PC-9 (cell line): ENCODE data around the gene USP1. TPM values are rescaled to one million over a fixed set of nuclear protein-coding genes. Genes with fewer than 3 reads are reported as not detected.

ENCODE experiments used
- BruUV-seq: library from RNA; stranded (reverse); fragments of 400-500 nt; replicated peaks from 2 replicates; lab custom pipeline; 2021; lab: Mats Ljungman, UMichigan
- CTCF ChIA-PET: fragments of 300-600 bp; sonication (Branson Sonifier 250); formaldehyde crosslinking; loops from one replicate; lab custom pipeline; 2022; ENCODE audit warnings: antibody characterized with exemption; lab: Charles Lee
- POLR2A ChIA-PET: fragments of 300-600 bp; sonication (Branson Sonifier 250); formaldehyde crosslinking; loops from one replicate; lab custom pipeline; 2022; ENCODE audit warnings: antibody characterized with exemption; ENCODE audit not compliant: unreplicated experiment; lab: Charles Lee
- DNase-seq, 2 experiments: peaks; one replicate each; pipeline versions ENCODE4 v3.0.0 to v3.0.0-alpha.2; 2015 to 2022; ENCODE audit warnings: mixed read lengths in 1 of 2
- H2AFZ ChIP-seq: fragments of 200-600 bp; sonication (generic); 2 replicates; pipeline ENCODE4 v1.8.1; 2017; ENCODE audit warnings: antibody characterized with exemption
- H3F3A ChIP-seq: fragments of 200-600 bp; sonication (generic); 2 replicates; pipeline ENCODE4 v1.8.1; 2017; ENCODE audit warnings: antibody characterized with exemption, mild to moderate bottlenecking, low read depth; ENCODE audit not compliant: insufficient read depth
- H3K27ac ChIP-seq: fragments of 200-600 bp; sonication (generic); 2 replicates; pipeline ENCODE4 v1.6.1; 2016; ENCODE audit warnings: mixed run types
- H3K27me3 ChIP-seq: fragments of 200-600 bp; sonication (generic); 2 replicates; pipeline ENCODE4 v1.6.1; 2016; ENCODE audit warnings: low read depth, mixed run types; ENCODE audit not compliant: insufficient read depth
- H3K36me3 ChIP-seq: fragments of 200-600 bp; sonication (generic); 2 replicates; pipeline ENCODE4 v1.6.1; 2016; ENCODE audit warnings: low read depth, mixed run types
- H3K4me1 ChIP-seq: fragments of 200-600 bp; sonication (generic); replicated peaks from 2 replicates; pipeline ENCODE4 v1.6.1; 2016; ENCODE audit warnings: mixed run types; ENCODE audit not compliant: insufficient read depth
- H3K4me2 ChIP-seq: fragments of 200-600 bp; sonication (generic); 2 replicates; pipeline ENCODE4 v1.6.1; 2017; ENCODE audit warnings: mixed run types
- H3K4me3 ChIP-seq: fragments of 200-600 bp; sonication (generic); 2 replicates; pipeline ENCODE4 v1.6.1; 2016; ENCODE audit warnings: mixed run types
- H3K79me2 ChIP-seq: fragments of 200-600 bp; sonication (generic); 2 replicates; pipeline ENCODE4 v1.6.1; 2017; ENCODE audit warnings: low read depth, mixed run types
- H3K9me2 ChIP-seq: fragments of 200-600 bp; sonication (generic); 2 replicates; pipeline ENCODE4 v1.8.1; 2017; ENCODE audit warnings: mild to moderate bottlenecking; ENCODE audit not compliant: insufficient read depth
- H3K9me3 ChIP-seq: fragments of 200-600 bp; sonication (generic); 2 replicates; pipeline ENCODE4 v1.8.1; 2016; ENCODE audit warnings: low read depth; ENCODE audit not compliant: insufficient read depth
- H4K20me1 ChIP-seq: fragments of 200-600 bp; sonication (generic); 2 replicates; pipeline ENCODE4 v1.8.1; 2017; ENCODE audit not compliant: insufficient read depth
- EZH2 ChIP-seq: fragments of 200-600 bp; sonication (generic); IDR thresholded peaks from 2 replicates; pipeline ENCODE4 v1.8.0; 2017; ENCODE audit warnings: antibody characterized with exemption, low read depth
- intact Hi-C: fragments of 100-400 bp; cut with micrococcal nuclease; formaldehyde crosslinking; loops from one replicate; pipeline ENCODE4 v1.10.0; 2022; ENCODE audit not compliant: unreplicated experiment
- total RNA-seq: library from RNA; stranded (reverse); gene quantifications from 2 replicates; pipeline ENCODE4 v1.2.3, GENCODE V29; 2021
- TF ChIP-seq, protein P1 (sequence below): fragments of 200-600 bp; sonication (generic); conservative IDR thresholded peaks from 2 replicates; pipeline ENCODE4 v1.6.1; 2017; ENCODE audit warnings: mixed run types, antibody characterized with exemption, mild to moderate bottlenecking, moderate library complexity

USP1 gene
- total RNA-seq, 1 experiment from 2014 or later: 50.3 TPM

- no TSS peak for BruUV-seq
- Histone ChIP-seq H3K4me1 (no peaks in the 10 kb centered on the region), H3K27ac (no peak overlapping the region), H3K27me3 (no peaks in the 10 kb centered on the region), H3K9me2 (no peaks in the 10 kb centered on the region), H2AFZ (no peak overlapping the region), H3K4me2 (no peak overlapping the region), H3K9me3 (no peaks in the 10 kb centered on the region), H3K4me3 (no peak overlapping the region), H3K79me2 (no peaks in the 10 kb centered on the region), H3K36me3 (peaks cover 5% of the 10 kb centered on the region; the same call in 1 of the 2 replicates), H3F3A (no peaks in the 10 kb centered on the region), H4K20me1 (no peaks in the 10 kb centered on the region)
- TF ChIP-seq EZH2: no peak
- TF ChIP-seq, protein P1, sequence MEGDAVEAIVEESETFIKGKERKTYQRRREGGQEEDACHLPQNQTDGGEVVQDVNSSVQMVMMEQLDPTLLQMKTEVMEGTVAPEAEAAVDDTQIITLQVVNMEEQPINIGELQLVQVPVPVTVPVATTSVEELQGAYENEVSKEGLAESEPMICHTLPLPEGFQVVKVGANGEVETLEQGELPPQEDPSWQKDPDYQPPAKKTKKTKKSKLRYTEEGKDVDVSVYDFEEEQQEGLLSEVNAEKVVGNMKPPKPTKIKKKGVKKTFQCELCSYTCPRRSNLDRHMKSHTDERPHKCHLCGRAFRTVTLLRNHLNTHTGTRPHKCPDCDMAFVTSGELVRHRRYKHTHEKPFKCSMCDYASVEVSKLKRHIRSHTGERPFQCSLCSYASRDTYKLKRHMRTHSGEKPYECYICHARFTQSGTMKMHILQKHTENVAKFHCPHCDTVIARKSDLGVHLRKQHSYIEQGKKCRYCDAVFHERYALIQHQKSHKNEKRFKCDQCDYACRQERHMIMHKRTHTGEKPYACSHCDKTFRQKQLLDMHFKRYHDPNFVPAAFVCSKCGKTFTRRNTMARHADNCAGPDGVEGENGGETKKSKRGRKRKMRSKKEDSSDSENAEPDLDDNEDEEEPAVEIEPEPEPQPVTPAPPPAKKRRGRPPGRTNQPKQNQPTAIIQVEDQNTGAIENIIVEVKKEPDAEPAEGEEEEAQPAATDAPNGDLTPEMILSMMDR: no peak
- ChIA-PET CTCF (no interaction called here), POLR2A (no interaction called here)
- no peak for DNase-seq
- intact Hi-C loops: no loop called here
Observed at GRCh38 chr1:62487956-62488355, 51.1 kb downstream of the USP1 start.

DNA sequence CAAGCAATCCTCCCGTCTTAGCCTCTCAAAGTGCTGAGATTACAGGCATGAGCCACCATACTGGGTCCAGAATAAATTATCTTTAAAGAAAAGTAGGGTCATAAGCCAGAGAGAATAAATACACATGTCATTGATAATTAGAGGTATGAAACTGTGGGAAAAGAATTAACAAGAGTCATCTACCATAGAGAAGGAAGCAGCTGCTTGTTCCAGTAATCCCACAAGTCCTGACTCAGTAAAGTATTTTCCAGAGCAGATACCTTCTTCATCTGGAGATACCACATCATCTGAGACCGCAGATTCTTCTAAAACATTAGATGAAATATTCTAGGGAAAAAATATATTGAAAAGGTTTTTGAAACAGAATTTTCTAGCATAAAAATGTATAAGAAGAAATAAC lies 55.7 kb downstream of the USP1 start:
- ChIA-PET CTCF (no interaction called here), POLR2A (no interaction called here)
- H2AFZ ChIP-seq: no peak overlapping the region
- intact Hi-C loops: no loop called here
- TF ChIP-seq, protein P1: no peak
- no peak for TF ChIP-seq EZH2
- H3K36me3 ChIP-seq: peaks cover 15% of the 10 kb centered on the region; the same call in 1 of the 2 replicates
- H3K4me1 ChIP-seq: peaks cover 3% of the 10 kb centered on the region; the same call in 1 of the 2 replicates
- no peaks in the 10 kb centered on the region for H3K9me3 ChIP-seq
- no peak overlapping the region for H3K4me2 ChIP-seq
- H3K27me3 ChIP-seq: no peaks in the 10 kb centered on the region
- no peaks in the 10 kb centered on the region; the same call in 1 of the 2 replicates for H3K9me2 ChIP-seq
- H3F3A ChIP-seq: no peaks in the 10 kb centered on the region
- H3K27ac ChIP-seq: no peak overlapping the region
- no peak overlapping the region for H3K4me3 ChIP-seq
- no peaks in the 10 kb centered on the region for H4K20me1 ChIP-seq
- BruUV-seq: no TSS peak
- H3K79me2 ChIP-seq: no peaks in the 10 kb centered on the region
- DNase-seq: no peak

DNA sequence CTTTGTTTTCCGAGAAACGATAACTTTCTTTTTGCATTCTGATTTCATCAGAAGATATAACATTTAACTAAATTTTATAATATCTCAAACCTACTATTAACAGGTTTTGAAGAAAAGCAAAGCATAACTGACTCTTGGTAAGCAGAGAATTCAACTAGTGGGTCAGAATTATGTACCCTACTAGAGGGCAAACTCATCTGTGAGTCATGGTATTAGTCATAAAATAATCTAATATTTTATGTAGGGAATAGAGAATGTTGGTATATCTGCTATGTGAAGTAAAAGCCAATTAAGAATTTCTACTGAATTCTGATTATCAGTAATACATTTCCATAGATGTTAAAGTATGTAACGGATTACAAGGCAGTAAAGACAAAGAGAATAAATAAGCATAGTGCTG lies 56.8 kb downstream of the USP1 start:
- no peaks in the 10 kb centered on the region for H3F3A ChIP-seq
- CTCF ChIA-PET: no interaction called here
- no peak overlapping the region for H3K4me3 ChIP-seq
- peaks cover 13% of the 10 kb centered on the region; the same call in 1 of the 2 replicates for H3K36me3 ChIP-seq
- no peak overlapping the region for H3K27ac ChIP-seq
- H3K9me2 ChIP-seq: no peaks in the 10 kb centered on the region; the same call in 1 of the 2 replicates
- H3K9me3 ChIP-seq: no peaks in the 10 kb centered on the region
- H3K27me3 ChIP-seq: no peaks in the 10 kb centered on the region
- TF ChIP-seq, protein P1: no peak
- H2AFZ ChIP-seq: no peak overlapping the region
- H4K20me1 ChIP-seq: no peaks in the 10 kb centered on the region
- intact Hi-C loops: no loop called here
- no peak overlapping the region for H3K4me2 ChIP-seq
- DNase-seq: no peak
- no peaks in the 10 kb centered on the region for H3K79me2 ChIP-seq
- peaks cover 3% of the 10 kb centered on the region; the same call in 1 of the 2 replicates for H3K4me1 ChIP-seq
- BruUV-seq: no TSS peak
- POLR2A ChIA-PET: no interaction called here
